H1 (cell line): ENCODE data around the gene MAGEB5. TPM values are rescaled to one million over a fixed set of nuclear protein-coding genes. Genes with fewer than 3 reads are reported as not detected.

Source experiments
- CTCF ChIA-PET: fragments of 300-600 bp; sonication (Branson Sonifier 250); formaldehyde crosslinking; loops from one replicate; lab custom pipeline; 2021; ENCODE audit not compliant: partially characterized antibody; lab: Charles Lee
- POLR2A ChIA-PET: fragments of 300-600 bp; sonication (Branson Sonifier 250); formaldehyde crosslinking; loops from one replicate; lab custom pipeline; 2021; ENCODE audit warnings: inconsistent platforms; ENCODE audit not compliant: partially characterized antibody; lab: Charles Lee
- DNase-seq, 2 experiments: peaks; one replicate each; pipeline versions ENCODE4 v3.0.0 to v3.0.0-alpha.2; 2010 to 2022; ENCODE audit warnings: low spot score in 2 of 2, low read depth in 1 of 2, mixed read lengths in 1 of 2
- FAIRE-seq: peaks from 2 replicates; lab custom pipeline; 2011; peaks lifted over from hg19 to GRCh38; lab: Jason Lieb, UNC
- H2AFZ ChIP-seq: 2 replicates; pipeline ENCODE4 v1.8.1; 2012; ENCODE audit warnings: low read length, inconsistent platforms
- H2AK5ac ChIP-seq: 2 replicates; pipeline ENCODE4 v1.6.1; 2013; ENCODE audit warnings: low read depth, low read length
- H2BK120ac ChIP-seq: replicated peaks from 2 replicates; pipeline ENCODE3; 2013; ENCODE audit warnings: low read depth, low read length, inconsistent platforms
- H2BK12ac ChIP-seq: 2 replicates; pipeline ENCODE4 v1.6.1; 2013; ENCODE audit warnings: low read depth, low read length
- H2BK15ac ChIP-seq: 2 replicates; pipeline ENCODE4 v1.6.1; 2013; ENCODE audit warnings: low read length
- H2BK20ac ChIP-seq: 2 replicates; pipeline ENCODE4 v1.6.1; 2013; ENCODE audit warnings: low read length
- H2BK5ac ChIP-seq: 2 replicates; pipeline ENCODE4 v1.6.1; 2013; ENCODE audit warnings: low read depth, low read length
- H3K14ac ChIP-seq: 2 replicates; pipeline ENCODE4 v1.6.1; 2013; ENCODE audit warnings: inconsistent platforms; ENCODE audit not compliant: insufficient read length
- H3K18ac ChIP-seq: 2 replicates; pipeline ENCODE4 v1.6.1; 2013; ENCODE audit warnings: low read length; ENCODE audit errors: extremely low read depth
- H3K23ac ChIP-seq: 2 replicates; pipeline ENCODE4 v1.6.1; 2013; ENCODE audit warnings: inconsistent platforms; ENCODE audit not compliant: insufficient read length
- H3K23me2 ChIP-seq: 2 replicates; pipeline ENCODE4 v1.6.1; 2013; ENCODE audit warnings: low read depth, low read length
- H3K27ac ChIP-seq: 2 replicates; pipeline ENCODE4 v1.6.1; 2011; ENCODE audit warnings: low read depth, low read length, inconsistent platforms
- H3K27me3 ChIP-seq, 4 experiments: replicated peaks in 1 of 4; 1 replicate in 1 of 4; 2 replicates in 3 of 4; pipeline versions ENCODE4 v1.6.1 to v1.8.1; 2011 to 2013; ENCODE audit warnings: low read length in 3 of 4, mild to moderate bottlenecking in 3 of 4, inconsistent platforms in 2 of 4, mixed read lengths in 2 of 4, moderate library complexity in 1 of 4; ENCODE audit not compliant: control insufficient read depth in 3 of 4, insufficient read depth in 3 of 4; ENCODE audit errors: extremely low read depth in 1 of 4
- H3K36me3 ChIP-seq, 4 experiments: 2 replicates each; pipeline versions ENCODE4 v1.6.1 to v1.8.1; 2011 to 2013; ENCODE audit warnings: mild to moderate bottlenecking in 4 of 4, low read length in 3 of 4, moderate library complexity in 2 of 4, control low read depth in 1 of 4, inconsistent platforms in 1 of 4; ENCODE audit not compliant: insufficient read depth in 4 of 4, control insufficient read depth in 2 of 4
- H3K4ac ChIP-seq: replicated peaks from 2 replicates; pipeline ENCODE3; 2013; ENCODE audit warnings: low read length, low read depth, mixed read lengths, inconsistent platforms; ENCODE audit not compliant: insufficient read length
- H3K4me1 ChIP-seq, 4 experiments: replicated peaks in 1 of 4; 1 replicate in 1 of 4; 2 replicates in 3 of 4; pipeline versions ENCODE4 v1.6.1 to v1.8.1; 2011 to 2013; ENCODE audit warnings: low read length in 3 of 4, inconsistent platforms in 2 of 4, mixed read lengths in 1 of 4; ENCODE audit not compliant: insufficient read depth in 4 of 4, control insufficient read depth in 3 of 4
- H3K4me2 ChIP-seq, 2 experiments: 2 replicates each; pipeline versions ENCODE4 v1.6.1 to v1.8.1; 2011 to 2013; ENCODE audit warnings: low read depth in 2 of 2, low read length in 2 of 2, control low read depth in 1 of 2, inconsistent platforms in 1 of 2, mild to moderate bottlenecking in 1 of 2; ENCODE audit not compliant: insufficient read depth in 1 of 2
- H3K4me3 ChIP-seq, 4 experiments: fragments of 200-600, 300-600 bp in 1 of 4; sonication (generic), shearing (Covaris generic), sonication (Bioruptor Twin) in 1 of 4; 2 replicates each; pipeline versions ENCODE4 v1.5.1 to v1.8.1; 2011 to 2016; ENCODE audit warnings: low read length in 4 of 4, low read depth in 3 of 4, control low read depth in 2 of 4, inconsistent platforms in 2 of 4, mild to moderate bottlenecking in 2 of 4, mixed read lengths in 1 of 4, moderate library complexity in 1 of 4; ENCODE audit not compliant: insufficient read depth in 2 of 4; ENCODE audit errors: extremely low read depth in 1 of 4
- H3K56ac ChIP-seq: replicated peaks from 2 replicates; pipeline ENCODE3; 2013; ENCODE audit warnings: low read depth, mild to moderate bottlenecking, mixed read lengths, low read length, inconsistent platforms; ENCODE audit not compliant: insufficient read length
- H3K79me1 ChIP-seq: 2 replicates; pipeline ENCODE4 v1.6.1; 2013; ENCODE audit warnings: low read depth, low read length, control low read depth
- H3K79me2 ChIP-seq, 2 experiments: 2 replicates each; pipeline versions ENCODE4 v1.6.1 to v1.8.1; 2012 to 2013; ENCODE audit warnings: low read length in 2 of 2, mild to moderate bottlenecking in 2 of 2, inconsistent platforms in 1 of 2; ENCODE audit not compliant: insufficient read depth in 2 of 2, control insufficient read depth in 1 of 2
- H3K9ac ChIP-seq, 4 experiments: replicated peaks in 1 of 4; 1 replicate in 1 of 4; 2 replicates in 3 of 4; pipeline versions ENCODE4 v1.6.1 to v1.8.1; 2011 to 2013; ENCODE audit warnings: low read depth in 3 of 4, low read length in 3 of 4, control low read depth in 2 of 4, mild to moderate bottlenecking in 2 of 4, moderate library complexity in 2 of 4, inconsistent platforms in 1 of 4; ENCODE audit errors: extremely low read depth in 1 of 4
- H3K9me3 ChIP-seq, 2 experiments: 2 replicates each; pipeline versions ENCODE4 v1.6.1 to v1.8.1; 2012 to 2013; ENCODE audit warnings: mild to moderate bottlenecking in 2 of 2, moderate library complexity in 2 of 2, control low read depth in 1 of 2, inconsistent platforms in 1 of 2, low read depth in 1 of 2, low read length in 1 of 2, mixed read lengths in 1 of 2; ENCODE audit not compliant: insufficient read depth in 2 of 2
- H4K20me1 ChIP-seq, 2 experiments: replicated peaks in 1 of 2; 2 replicates each; pipeline versions ENCODE3 to v1.8.1; 2011 to 2013; ENCODE audit warnings: inconsistent platforms in 2 of 2, low read length in 2 of 2, mild to moderate bottlenecking in 1 of 2; ENCODE audit not compliant: insufficient read depth in 2 of 2, control insufficient read depth in 1 of 2
- H4K5ac ChIP-seq: 2 replicates; pipeline ENCODE4 v1.6.1; 2013; ENCODE audit warnings: low read length, low read depth, mixed read lengths, inconsistent platforms; ENCODE audit not compliant: insufficient read length
- H4K8ac ChIP-seq: 2 replicates; pipeline ENCODE4 v1.8.0; 2013; ENCODE audit warnings: mild to moderate bottlenecking, moderate library complexity, low read length, inconsistent platforms; ENCODE audit not compliant: insufficient read depth; ENCODE audit errors: extremely low read depth
- H4K91ac ChIP-seq: replicated peaks from 2 replicates; pipeline ENCODE3; 2013; ENCODE audit warnings: low read length, mixed read lengths, inconsistent platforms; ENCODE audit not compliant: insufficient read length
- ASH2L ChIP-seq: fragments of 200-600, 300-600 bp; sonication (generic); IDR thresholded peaks from one replicate; pipeline ENCODE4 v1.7.1; 2017; ENCODE audit warnings: low read length
- ATF2 ChIP-seq: IDR thresholded peaks from 2 replicates; pipeline ENCODE4 v1.6.1; 2012; ENCODE audit warnings: low read length, inconsistent platforms
- ATF3 ChIP-seq: IDR thresholded peaks from 2 replicates; pipeline ENCODE4 v1.6.1; 2011; ENCODE audit warnings: low read depth, mild to moderate bottlenecking, low read length; ENCODE audit not compliant: insufficient read depth
- BCL11A ChIP-seq, 2 experiments: IDR thresholded peaks; one replicate each; pipeline ENCODE4 v1.6.1; 2011; ENCODE audit warnings: low read depth in 2 of 2, low read length in 2 of 2, mild to moderate bottlenecking in 2 of 2
- CBX5 ChIP-seq: fragments of 300-800, 300-1000 bp; sonication (generic); IDR thresholded peaks from 2 replicates; pipeline ENCODE4 v1.7.1; 2016; ENCODE audit warnings: antibody characterized with exemption, low read length, low read depth
- CHD2 ChIP-seq: IDR thresholded peaks from 2 replicates; pipeline ENCODE4 v1.6.1; 2012; ENCODE audit warnings: low read length, improper control_type of control experiment
- EGR1 ChIP-seq: IDR thresholded peaks from 2 replicates; pipeline ENCODE4 v1.6.1; 2011; ENCODE audit warnings: low read depth, low read length, borderline replicate concordance
- JUN ChIP-seq: IDR thresholded peaks from 2 replicates; pipeline ENCODE4 v1.6.1; 2011; ENCODE audit warnings: low read depth, mild to moderate bottlenecking, improper control_type of control experiment, low read length
- KDM5A ChIP-seq: fragments of 200-600 bp; IDR thresholded peaks from 2 replicates; pipeline ENCODE4 v1.7.1; 2012; ENCODE audit warnings: mild to moderate bottlenecking, low read length, inconsistent platforms, mixed read lengths
- MAFK ChIP-seq: IDR thresholded peaks from 2 replicates; pipeline ENCODE4 v1.6.1; 2012; ENCODE audit warnings: low read depth, mild to moderate bottlenecking, improper control_type of control experiment, low read length
- TEAD4 ChIP-seq: IDR thresholded peaks from 2 replicates; pipeline ENCODE4 v1.6.1; 2012; ENCODE audit warnings: low read depth, low read length, inconsistent platforms, mixed read lengths
- YY1 ChIP-seq: IDR thresholded peaks from 2 replicates; pipeline ENCODE4 v1.6.1; 2011; ENCODE audit warnings: low read depth, mild to moderate bottlenecking, low read length
- WGBS, 2 experiments: shearing (Covaris generic) in 1 of 2; methylation state at CpG; one replicate each; pipeline versions ENCODE4 v1.1.6 to v1.1.7; 2013 to 2015; ENCODE audit warnings: low lambda C conversion rate in 2 of 2, mixed read lengths in 2 of 2, inconsistent platforms in 1 of 2, low coverage in 1 of 2, missing lambda C conversion rate in 1 of 2; ENCODE audit not compliant: insufficient replicate concordance in 2 of 2, insufficient coverage in 1 of 2, insufficient read length in 1 of 2; ENCODE audit errors: extremely low coverage in 1 of 2, missing lambda C conversion rate in 1 of 2; 5-methylcytosine and 5-hydroxymethylcytosine counted together
- long read RNA-seq, 2 experiments: library from RNA in 1 of 2; library from capped mRNA in 1 of 2; stranded (forward); transcript quantifications; one replicate each; pipeline ENCODE4 v2.0.0, GENCODE V29; 2021; ENCODE audit warnings: inconsistent platforms in 1 of 2
- polyA minus RNA-seq, 3 experiments: library from RNA; depleted of rRNA, polyadenylated mRNA; stranded (reverse); fragments of >200 nt; gene quantifications; 1 replicate in 2 of 3; 2 replicates in 1 of 3; pipeline ENCODE4 v1.2.3, GENCODE V29; 2011
- polyA plus RNA-seq, 7 experiments: library from polyadenylated mRNA; depleted of rRNA in 3 of 7; stranded (reverse) in 5 of 7; unstranded in 2 of 7; fragments of >200 nt in 5 of 7; fragments of 200-250 nt in 2 of 7; gene quantifications; 1 replicate in 5 of 7; 2 replicates in 1 of 7; 4 replicates in 1 of 7; pipeline versions ENCODE4 v1.2.1 to v1.2.3, GENCODE V29; 2011 to 2013; ENCODE audit warnings: missing spikeins in 2 of 7, mixed read lengths in 2 of 7
- total RNA-seq: library from RNA; stranded (reverse); fragmentation: NEBNext Ultra II Directional; extraction: Animal tissue kit (Norgen Biotek cat#: 25700); gene quantifications from 2 replicates; pipeline ENCODE4 v1.2.1, GENCODE V29; 2021

Gene MAGEB5
- not detected in 2 replicates for total RNA-seq
- polyA plus RNA-seq (2011; rRNA removed) = not detected in 2 replicates
- polyA plus RNA-seq (2011; cell fraction: cytosol; rRNA removed) = not detected
- polyA plus RNA-seq (2011; cell fraction: nucleus; rRNA removed) = not detected
- not detected in 4 replicates for polyA plus RNA-seq (2012, experiment 1 of 2)
- polyA plus RNA-seq (2012, experiment 2 of 2) = not detected
- not detected for polyA plus RNA-seq (2013, experiment 1 of 2)
- not detected for polyA plus RNA-seq (2013, experiment 2 of 2)
- not detected in 2 replicates for polyA minus RNA-seq (2011; rRNA and poly(A)+ RNA removed)
- not detected for polyA minus RNA-seq (2011; cell fraction: cytosol; rRNA and poly(A)+ RNA removed)
- polyA minus RNA-seq (2011; cell fraction: nucleus; rRNA and poly(A)+ RNA removed) = not detected
- long read RNA-seq, experiment 1 = 0 reads
- long read RNA-seq, experiment 2 = 0 reads

- DNase-seq = no peak
- Histone ChIP-seq H2BK20ac (no peak within 1 kb of the TSS), H2BK12ac (no peak within 1 kb of the TSS), H3K4ac (no peak within 1 kb of the TSS), H3K27me3 (no peaks in the 10 kb centered on the region), H3K27ac (no peak within 1 kb of the TSS), H3K9ac (no peak within 1 kb of the TSS), H4K20me1 (no peaks in the 10 kb centered on the region), H3K79me1 (no peaks in the 10 kb centered on the region), H3K18ac (no peak within 1 kb of the TSS), H3K79me2 (no peaks in the 10 kb centered on the region), H3K56ac (no peak within 1 kb of the TSS), H3K14ac (no peak within 1 kb of the TSS), H2AK5ac (no peak within 1 kb of the TSS), H4K91ac (no peak within 1 kb of the TSS), H3K9me3 (no peaks in the 10 kb centered on the region), H3K4me1 (no peaks in the 10 kb centered on the region), H3K23ac (no peak within 1 kb of the TSS), H4K5ac (no peak within 1 kb of the TSS), H2BK5ac (no peak within 1 kb of the TSS), H3K4me3 (no peak within 1 kb of the TSS), H3K36me3 (no peaks in the 10 kb centered on the region), H2BK15ac (no peak within 1 kb of the TSS), H3K23me2 (no peaks in the 10 kb centered on the region), H3K4me2 (no peak within 1 kb of the TSS), H2AFZ (no peak within 1 kb of the TSS), H4K8ac (no peak within 1 kb of the TSS), H2BK120ac (no peak within 1 kb of the TSS)
- ChIA-PET CTCF (no interaction called here), POLR2A (no interaction called here)
- 95% methylated on average over 5 of the region's 5 CpGs; no CpG with 5 or more reads in 1 of the 2 experiments for WGBS, 2 experiments
- no peak for FAIRE-seq
- TF ChIP-seq CBX5 (no peak), KDM5A (no peak), MAFK (no peak), BCL11A (IDR thresholded peaks at IDR 0.05; ENCODE audit: low read depth in 2 of 2, low read length in 2 of 2) (no peak), ATF2 (no peak), ASH2L (no peak), ATF3 (no peak), CHD2 (no peak), TEAD4 (no peak), EGR1 (no peak), JUN (no peak), YY1 (no peak)
Measured at GRCh38 chrX:26215869-26216268, at the start of gene MAGEB5. Gene MAGEB5 (plus strand): TSS chrX:26216169. CDS start chrX:26217302, 1,133 bp downstream.
